Natural killer cell (primary cell): ENCODE measurements around the gene PRKAG2. TPM values are rescaled to one million over a fixed set of nuclear protein-coding genes. Genes with fewer than 3 reads are reported as not detected.

Experiments used
- ATAC-seq, 3 donors: fragments of 150-1000 bp in 2 of 3; fragments of 200-7000 bp in 1 of 3; cut with Tn5 transposase; 1 replicate in 1 of 3; 2 replicates in 2 of 3; pipeline ENCODE4 v1.10.0; 2021; ENCODE audit warnings: mild to moderate bottlenecking in 2 of 3, moderate library complexity in 2 of 3
- DNase-seq, 2 donors: peaks; one replicate each; pipeline versions ENCODE4 v3.0.0 to v3.0.0-alpha.2; 2013 to 2021; ENCODE audit warnings: mixed read lengths in 1 of 2
- H3K27ac ChIP-seq: one replicate; pipeline ENCODE4 v1.5.1; 2013; ENCODE audit warnings: mild to moderate bottlenecking, low read length
- H3K27me3 ChIP-seq: one replicate; pipeline ENCODE4 v1.6.1; 2013; ENCODE audit warnings: low read length; ENCODE audit not compliant: control insufficient read depth, insufficient read depth
- H3K36me3 ChIP-seq: one replicate; pipeline ENCODE4 v1.6.1; 2013; ENCODE audit warnings: low read length; ENCODE audit not compliant: control insufficient read depth, insufficient read depth
- H3K4me1 ChIP-seq: one replicate; pipeline ENCODE4 v1.6.1; 2013; ENCODE audit warnings: low read length; ENCODE audit not compliant: control insufficient read depth, insufficient read depth
- H3K4me3 ChIP-seq: one replicate; pipeline ENCODE4 v1.5.1; 2013; ENCODE audit warnings: low read length
- H3K9me3 ChIP-seq: one replicate; pipeline ENCODE4 v1.6.1; 2013; ENCODE audit warnings: low read length; ENCODE audit not compliant: control insufficient read depth, insufficient read depth
- H3K27ac Mint-ChIP-seq, 2 donors: one replicate each; pipeline ENCODE4 v1.8.0; 2022; ENCODE audit warnings: mild to moderate bottlenecking in 2 of 2, mixed read lengths in 2 of 2, moderate library complexity in 1 of 2
- H3K27me3 Mint-ChIP-seq, 2 donors: one replicate each; pipeline ENCODE4 v1.8.0; 2022; ENCODE audit warnings: low read depth in 2 of 2, mixed read lengths in 2 of 2
- H3K36me3 Mint-ChIP-seq: one replicate; pipeline ENCODE4 v1.8.0; 2022; ENCODE audit warnings: mixed read lengths
- H3K4me1 Mint-ChIP-seq, 2 donors: one replicate each; pipeline ENCODE4 v1.8.0; 2022; ENCODE audit warnings: mixed read lengths in 2 of 2
- H3K4me3 Mint-ChIP-seq: one replicate; pipeline ENCODE4 v1.8.0; 2022; ENCODE audit warnings: mild to moderate bottlenecking, moderate library complexity, mixed read lengths
- H3K9me3 Mint-ChIP-seq, 2 donors: one replicate each; pipeline ENCODE4 v1.8.0; 2022; ENCODE audit warnings: mixed read lengths in 2 of 2
- CTCF ChIP-seq: fragments of 200-600 bp; IDR thresholded peaks from one replicate; pipeline ENCODE4 v1.8.0; 2022; ENCODE audit warnings: antibody characterized with exemption
- WGBS: methylation state at CpG from one replicate; pipeline ENCODE4 v1.1.7; 2013; ENCODE audit warnings: missing lambda C conversion rate; ENCODE audit not compliant: insufficient coverage; 5-methylcytosine and 5-hydroxymethylcytosine counted together
- intact Hi-C: fragments of 100-400 bp; cut with micrococcal nuclease; formaldehyde crosslinking; loops from one replicate; pipeline ENCODE4 v1.14.2; 2022
- total RNA-seq, 4 donors: library from RNA; stranded (reverse); fragments of 120-200 nt in 1 of 4; gene quantifications; one replicate each; pipeline versions ENCODE4 v1.2.3 to v1.2.4, GENCODE V29; 2013 to 2022

Gene PRKAG2
- total RNA-seq, 3 donors from 2014 or later (not counting 1 experiment from before 2014, with no cell fraction given) = 42.6 to 66.5 (median 64.4) TPM

- no peak for ATAC-seq
- no peaks in the 10 kb centered on the region for H3K27me3 ChIP-seq
- H3K9me3 Mint-ChIP-seq = no peaks in the 10 kb centered on the region
- no peaks in the 10 kb centered on the region for H3K9me3 ChIP-seq
- H3K4me1 ChIP-seq = peaks cover 11% of the 10 kb centered on the region
- no peak overlapping the region for H3K4me3 ChIP-seq
- no peaks in the 10 kb centered on the region for H3K36me3 ChIP-seq
- H3K27ac ChIP-seq = no peak overlapping the region
- 93% methylated on average over 13 of the region's 13 CpGs for WGBS
- peak overlapping the region in 1 of 2 donors; percentile 41 for H3K27ac Mint-ChIP-seq
- H3K4me3 Mint-ChIP-seq = no peak overlapping the region
- no peaks in the 10 kb centered on the region for H3K27me3 Mint-ChIP-seq
- peaks cover 25 to 26% of the 10 kb centered on the region in 2 donors for H3K4me1 Mint-ChIP-seq
- no peak for DNase-seq
- H3K36me3 Mint-ChIP-seq = no peaks in the 10 kb centered on the region
- TF ChIP-seq CTCF = no peak
- intact Hi-C loops = no loop called here
These were observed 120.0 kb downstream of the PRKAG2 start for GRCh38 chr7:151756866-151757265.

- H3K4me1 Mint-ChIP-seq = peaks cover 25 to 26% of the 10 kb centered on the region in 2 donors
- Histone ChIP-seq H3K4me1 (peaks cover 11% of the 10 kb centered on the region), H3K9me3 (no peaks in the 10 kb centered on the region), H3K27me3 (no peaks in the 10 kb centered on the region), H3K27ac (no peak overlapping the region), H3K4me3 (no peak overlapping the region), H3K36me3 (no peaks in the 10 kb centered on the region)
- peak overlapping the region in 1 of 2 donors; percentile 41 for H3K27ac Mint-ChIP-seq
- peak; percentile 25 to 68 (median 63) for ATAC-seq
- 54% methylated on average over 16 of the region's 19 CpGs for WGBS
- intact Hi-C loops = no loop called here
- no peak overlapping the region for H3K4me3 Mint-ChIP-seq
- H3K9me3 Mint-ChIP-seq = no peaks in the 10 kb centered on the region
- H3K27me3 Mint-ChIP-seq = no peaks in the 10 kb centered on the region
- peak in 1 of 2 donors; percentile 73 for DNase-seq
- H3K36me3 Mint-ChIP-seq = no peaks in the 10 kb centered on the region
- TF ChIP-seq CTCF = no peak
These were observed 120.7 kb downstream of the PRKAG2 start for GRCh38 chr7:151756076-151756731.

- no peaks in the 10 kb centered on the region for H3K36me3 Mint-ChIP-seq
These were observed 121.6 kb downstream of the PRKAG2 start for GRCh38 chr7:151755131-151755801.

More at GRCh38 chr7:151755131-151755801, 121.6 kb downstream of the PRKAG2 start:
- H3K4me3 Mint-ChIP-seq = no peak overlapping the region
- H3K4me3 ChIP-seq = no peak overlapping the region
- intact Hi-C loops = no loop called here
- no peaks in the 10 kb centered on the region for H3K36me3 ChIP-seq
- no peaks in the 10 kb centered on the region for H3K9me3 Mint-ChIP-seq
- H3K27ac ChIP-seq = no peak overlapping the region
- peaks cover 25 to 29% of the 10 kb centered on the region in 2 donors for H3K4me1 Mint-ChIP-seq
- no peaks in the 10 kb centered on the region for H3K27me3 ChIP-seq
- ATAC-seq (no peak), DNase-seq (no peak)
- peaks cover 11% of the 10 kb centered on the region for H3K4me1 ChIP-seq
- no peaks in the 10 kb centered on the region for H3K27me3 Mint-ChIP-seq
- no peaks in the 10 kb centered on the region for H3K9me3 ChIP-seq
- no peak for TF ChIP-seq CTCF
- H3K27ac Mint-ChIP-seq = peak overlapping the region in 1 of 2 donors; percentile 8
- 84% methylated on average over 11 of the region's 11 CpGs for WGBS
